GM20000 (cell line): ENCODE measurements around the gene OPTC.

Source experiments
- DNase-seq: peaks from one replicate; pipeline ENCODE4 v3.0.0; 2012; ENCODE audit warnings: low spot score
- TF ChIP-seq, protein P1 (sequence below): IDR thresholded peaks from 2 replicates; pipeline ENCODE4 v1.5.1; 2012; ENCODE audit warnings: mild to moderate bottlenecking, control low read depth; ENCODE audit errors: extremely low read depth, missing control alignments

OPTC gene

DNA sequence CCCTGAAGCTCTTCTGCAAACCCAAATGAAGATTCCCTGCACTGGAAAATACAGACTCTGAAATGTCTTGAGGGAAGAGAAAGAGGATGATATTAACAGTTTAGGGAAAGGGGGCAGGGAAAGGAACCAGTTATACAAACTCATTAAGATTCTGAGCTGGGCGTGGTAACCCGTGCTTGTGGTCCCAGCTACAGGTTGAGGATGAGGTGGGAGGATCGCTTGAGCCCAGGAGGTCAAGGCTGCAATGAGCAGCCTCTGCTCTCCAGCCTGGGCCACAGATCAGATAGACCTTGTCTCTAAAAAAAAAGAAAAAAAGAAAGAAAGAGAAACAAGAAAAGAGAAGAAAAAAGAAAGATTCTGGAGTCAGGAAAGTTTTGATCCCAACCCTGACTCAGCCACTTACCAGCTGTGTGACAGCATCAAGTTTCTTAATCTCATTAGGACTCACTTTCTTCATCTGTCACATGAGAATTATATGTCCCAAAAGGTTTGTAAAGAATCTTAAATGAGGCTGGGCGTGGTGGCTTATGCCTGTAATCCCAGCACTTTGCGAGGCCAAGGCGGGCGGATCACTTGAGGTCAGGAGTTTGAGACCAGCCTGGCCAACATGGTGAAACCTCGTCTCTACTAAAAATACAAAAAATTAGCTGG is 53.9 kb downstream of the OPTC start:
- DNase-seq: no peak
- TF ChIP-seq, protein P1, sequence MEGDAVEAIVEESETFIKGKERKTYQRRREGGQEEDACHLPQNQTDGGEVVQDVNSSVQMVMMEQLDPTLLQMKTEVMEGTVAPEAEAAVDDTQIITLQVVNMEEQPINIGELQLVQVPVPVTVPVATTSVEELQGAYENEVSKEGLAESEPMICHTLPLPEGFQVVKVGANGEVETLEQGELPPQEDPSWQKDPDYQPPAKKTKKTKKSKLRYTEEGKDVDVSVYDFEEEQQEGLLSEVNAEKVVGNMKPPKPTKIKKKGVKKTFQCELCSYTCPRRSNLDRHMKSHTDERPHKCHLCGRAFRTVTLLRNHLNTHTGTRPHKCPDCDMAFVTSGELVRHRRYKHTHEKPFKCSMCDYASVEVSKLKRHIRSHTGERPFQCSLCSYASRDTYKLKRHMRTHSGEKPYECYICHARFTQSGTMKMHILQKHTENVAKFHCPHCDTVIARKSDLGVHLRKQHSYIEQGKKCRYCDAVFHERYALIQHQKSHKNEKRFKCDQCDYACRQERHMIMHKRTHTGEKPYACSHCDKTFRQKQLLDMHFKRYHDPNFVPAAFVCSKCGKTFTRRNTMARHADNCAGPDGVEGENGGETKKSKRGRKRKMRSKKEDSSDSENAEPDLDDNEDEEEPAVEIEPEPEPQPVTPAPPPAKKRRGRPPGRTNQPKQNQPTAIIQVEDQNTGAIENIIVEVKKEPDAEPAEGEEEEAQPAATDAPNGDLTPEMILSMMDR: no peak

DNA sequence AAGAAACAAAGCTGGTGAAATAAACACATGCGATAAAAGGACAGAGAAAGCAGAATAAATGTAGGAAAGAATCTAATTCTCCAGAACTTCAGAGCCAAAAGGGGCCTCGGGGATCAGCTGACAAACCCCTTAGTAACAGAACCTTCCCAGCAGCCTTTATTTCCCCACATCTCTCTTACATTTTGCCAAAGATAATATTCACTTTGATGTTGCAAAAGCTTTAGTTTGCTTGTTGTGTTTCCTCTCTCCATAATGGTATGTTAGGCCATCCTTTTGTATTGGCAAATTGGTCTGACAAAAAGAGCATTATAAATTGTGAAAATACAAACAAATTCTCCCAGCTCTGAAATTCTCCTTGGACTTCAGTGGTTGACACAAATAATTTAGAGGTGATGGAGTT is 54.9 kb downstream of the OPTC start:
- TF ChIP-seq, protein P1: no peak
- DNase-seq: no peak

DNA sequence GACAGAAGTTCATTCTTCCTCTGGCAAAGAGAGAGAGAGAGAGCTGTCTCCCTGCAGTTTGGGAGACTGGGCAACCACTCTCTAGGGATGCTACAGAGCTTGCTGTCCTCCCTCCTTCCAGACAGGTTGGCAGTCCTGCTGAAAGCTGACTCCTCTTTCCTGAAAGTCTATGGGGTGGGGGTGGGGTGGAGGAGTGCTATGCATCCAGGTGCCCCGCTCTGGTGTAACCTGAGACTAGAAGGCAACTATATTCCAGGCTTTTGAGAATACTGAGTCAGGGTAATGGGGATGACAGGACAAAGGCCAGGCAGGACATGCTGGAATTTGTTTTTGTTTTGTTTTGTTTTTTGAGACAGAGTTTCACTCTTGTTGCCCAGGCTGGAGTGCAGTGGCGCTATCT is 55.4 kb downstream of the OPTC start:
- TF ChIP-seq, protein P1: no peak
- DNase-seq: no peak

DNA sequence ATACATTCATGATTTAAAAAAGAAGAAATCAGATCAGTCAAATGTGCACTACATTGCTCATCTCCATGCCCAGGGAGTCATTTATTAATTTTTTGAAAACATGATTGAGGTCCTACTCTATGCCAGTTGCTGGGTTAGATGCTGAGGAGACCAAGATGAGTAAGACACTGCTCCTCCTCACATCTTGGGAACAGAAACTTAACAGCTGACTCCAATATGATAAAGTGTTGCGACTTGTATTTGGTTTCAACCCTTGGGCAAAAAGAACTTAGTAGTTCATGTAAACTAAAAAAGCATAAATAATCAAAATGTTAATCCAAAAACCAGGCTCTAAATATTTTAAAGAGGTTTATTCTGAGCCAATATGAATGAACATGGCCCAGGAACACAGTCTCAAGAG is 56.9 kb downstream of the OPTC start:
- TF ChIP-seq, protein P1: no peak
- no peak for DNase-seq

DNA sequence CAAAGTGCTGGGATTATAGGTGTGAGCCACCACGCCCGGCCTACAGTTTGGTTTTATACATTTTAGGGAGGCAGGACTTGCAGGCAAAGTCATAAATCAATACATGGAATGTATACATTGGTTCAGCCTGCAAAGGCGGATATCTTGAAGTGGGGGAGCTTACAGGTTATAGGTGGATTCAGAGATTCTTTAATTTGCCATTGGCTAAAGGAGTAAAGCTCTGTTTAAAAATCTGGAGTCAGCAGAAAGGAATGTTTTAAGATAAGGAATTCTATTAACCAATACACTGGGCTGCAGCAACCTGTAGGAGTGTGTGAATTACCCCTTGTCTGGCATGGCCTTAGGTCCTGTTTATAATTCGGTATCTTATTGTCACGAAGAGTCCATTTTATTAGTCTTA is 57.6 kb downstream of the OPTC start:
- DNase-seq: no peak
- TF ChIP-seq, protein P1: no peak

DNA sequence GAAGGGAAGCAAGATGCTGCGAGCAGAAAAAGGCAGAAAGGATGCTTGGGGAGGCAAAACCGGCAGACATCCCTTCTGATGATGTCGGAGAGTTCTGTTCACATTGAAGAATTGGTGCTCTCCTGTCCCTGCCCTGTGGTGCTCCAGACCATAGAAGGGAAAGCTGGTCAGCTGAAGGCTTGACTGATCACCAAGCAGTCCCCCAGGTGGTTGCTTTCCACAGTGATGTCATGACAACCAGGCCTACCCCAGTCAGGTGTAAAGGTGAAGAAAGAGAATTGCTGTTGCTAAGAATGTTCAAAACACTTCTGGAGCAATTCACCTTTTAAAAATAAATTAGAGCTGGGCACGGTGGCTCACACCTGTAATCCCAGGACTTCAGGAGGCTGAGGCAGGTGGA is 59.5 kb downstream of the OPTC start:
- TF ChIP-seq, protein P1: no peak
- no peak for DNase-seq

DNA sequence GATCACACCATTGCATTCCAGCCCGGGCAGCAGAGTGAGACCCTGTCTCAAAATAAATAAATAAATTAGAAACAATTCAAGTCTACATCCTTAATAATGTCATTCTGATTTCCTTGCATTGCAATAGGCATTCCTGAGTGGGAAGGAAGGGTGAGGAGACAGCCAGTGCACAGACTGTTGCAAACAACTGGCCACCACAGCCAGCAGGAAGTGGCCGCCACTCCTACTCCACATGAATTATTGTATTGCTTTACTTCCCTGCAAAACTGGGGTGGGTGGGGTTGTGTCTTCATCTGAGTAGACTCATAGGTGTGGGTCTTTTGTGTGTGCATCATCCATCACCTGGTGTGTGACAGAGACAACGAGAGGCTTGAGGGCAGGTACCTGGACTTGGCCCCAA is 60.1 kb downstream of the OPTC start:
- no peak for DNase-seq
- TF ChIP-seq, protein P1: no peak
